NCI-H524 (cell line): Measurements from ENCODE around the gene DLEC1.
"Not testable (repeated sequence)": the region's sequence is repeated elsewhere in the genome, so short reads cannot be mapped to it uniquely, and the experiment has no call there.

ENCODE experiments used
- DNase-seq, 2 experiments: peaks; one replicate each; lab custom pipeline; 2025; lab: John Stamatoyannopoulos, UW

The DLEC1 gene

DNA sequence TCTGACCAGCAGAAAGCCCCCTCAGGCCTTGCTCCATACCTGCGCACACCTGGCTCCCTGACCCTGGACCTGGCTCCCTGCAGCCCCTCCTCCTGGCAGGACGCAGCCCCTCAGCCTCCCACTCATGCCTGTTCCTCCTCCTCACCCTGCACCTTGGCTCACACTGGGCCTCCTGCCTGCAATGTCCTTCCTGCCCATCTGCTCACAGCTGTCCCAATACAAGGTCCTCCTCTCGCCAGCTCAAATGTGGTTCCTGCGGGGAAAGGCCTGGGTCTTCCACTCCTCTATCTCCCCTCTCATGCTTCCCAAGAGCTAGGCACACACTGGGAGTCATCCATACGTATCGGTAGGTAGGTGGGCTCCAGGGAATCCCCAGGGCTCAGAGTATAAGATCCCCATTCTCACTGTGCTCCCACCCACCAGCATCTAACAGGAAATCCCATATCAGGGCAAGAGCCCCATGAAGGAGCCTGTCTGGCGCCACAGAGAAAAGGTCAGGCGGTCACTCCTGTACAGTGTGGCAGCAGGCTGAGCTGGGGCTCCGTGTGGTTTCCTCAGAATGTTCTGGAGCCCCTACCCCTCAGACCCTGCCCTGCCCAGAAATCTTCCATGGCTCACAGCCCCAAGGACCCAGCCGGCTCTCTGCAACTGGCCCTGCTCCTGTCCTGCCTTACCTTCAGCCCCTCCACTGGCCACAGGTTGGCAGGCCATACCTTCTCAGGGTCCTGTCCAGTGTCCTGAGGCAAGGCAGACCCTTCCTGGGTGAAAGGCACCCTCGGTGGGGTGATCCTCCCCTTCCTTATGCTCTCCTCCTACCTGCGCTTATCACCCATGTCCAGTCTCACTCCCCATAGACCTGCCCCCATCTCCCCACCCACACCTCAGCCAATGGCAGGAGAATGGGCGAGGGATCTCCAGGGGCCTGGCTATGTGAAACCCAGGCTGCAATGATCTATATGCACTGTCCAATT lies 20.4 kb upstream of the DLEC1 start:
- DNase-seq, result no peak

GRCh38 chr3:38019658-38020341 lies 19.2 kb upstream of the DLEC1 start:
- DNase-seq, result no peak

- no peak for DNase-seq
These were observed 18.7 kb upstream of the DLEC1 start for GRCh38 chr3:38020342-38020726.

DNA sequence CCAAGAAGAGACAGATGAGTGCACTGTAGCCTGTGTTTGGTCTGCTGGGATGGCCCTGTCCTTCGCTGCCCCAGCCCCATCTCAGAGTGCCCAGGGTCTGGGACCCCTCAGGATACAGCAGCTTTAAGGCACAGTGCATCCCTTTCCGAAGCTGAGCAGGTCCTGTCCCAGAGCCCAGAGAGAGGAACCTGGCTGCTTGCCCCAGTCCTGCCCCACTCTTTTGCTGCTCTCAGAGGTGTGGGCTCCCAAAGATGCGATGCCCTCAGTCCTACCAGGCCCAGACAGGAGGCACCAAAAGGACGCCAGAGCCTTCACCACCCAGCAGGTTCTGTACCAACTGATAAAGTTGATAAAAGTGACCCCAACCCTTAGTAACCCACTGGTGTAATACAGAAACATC lies 17.8 kb upstream of the DLEC1 start:
- DNase-seq, result no peak

DNA sequence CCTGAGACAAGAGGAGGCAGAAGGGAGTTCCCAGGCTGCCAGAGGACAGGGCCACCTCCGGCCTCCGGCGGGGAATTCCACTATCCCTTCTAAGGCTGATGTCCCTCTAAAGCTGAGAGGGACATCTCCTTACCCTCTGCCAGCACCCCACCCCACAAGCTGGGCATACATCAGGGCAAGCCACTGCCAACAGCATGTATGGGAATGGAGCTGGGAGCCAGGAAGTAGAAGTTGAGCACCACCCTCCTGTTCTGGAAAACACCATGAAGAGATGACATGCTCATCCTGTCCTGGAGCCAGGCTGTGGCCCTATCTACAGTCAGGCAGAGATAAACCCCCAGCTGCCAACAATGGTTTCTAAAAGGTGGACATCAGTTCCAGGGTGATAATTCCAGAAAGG lies 16.7 kb upstream of the DLEC1 start:
- DNase-seq, result no peak

- DNase-seq, result no peak
These were observed 15.9 kb upstream of the DLEC1 start for GRCh38 chr3:38022896-38023709.

- DNase-seq, result no peak
These were observed 12.2 kb upstream of the DLEC1 start for GRCh38 chr3:38026856-38027255.

GRCh38 chr3:38027466-38028465 lies 11.2 kb upstream of the DLEC1 start:
- DNase-seq, result no peak

GRCh38 chr3:38028621-38029361 lies 10.2 kb upstream of the DLEC1 start:
- DNase-seq, result no peak

DNA sequence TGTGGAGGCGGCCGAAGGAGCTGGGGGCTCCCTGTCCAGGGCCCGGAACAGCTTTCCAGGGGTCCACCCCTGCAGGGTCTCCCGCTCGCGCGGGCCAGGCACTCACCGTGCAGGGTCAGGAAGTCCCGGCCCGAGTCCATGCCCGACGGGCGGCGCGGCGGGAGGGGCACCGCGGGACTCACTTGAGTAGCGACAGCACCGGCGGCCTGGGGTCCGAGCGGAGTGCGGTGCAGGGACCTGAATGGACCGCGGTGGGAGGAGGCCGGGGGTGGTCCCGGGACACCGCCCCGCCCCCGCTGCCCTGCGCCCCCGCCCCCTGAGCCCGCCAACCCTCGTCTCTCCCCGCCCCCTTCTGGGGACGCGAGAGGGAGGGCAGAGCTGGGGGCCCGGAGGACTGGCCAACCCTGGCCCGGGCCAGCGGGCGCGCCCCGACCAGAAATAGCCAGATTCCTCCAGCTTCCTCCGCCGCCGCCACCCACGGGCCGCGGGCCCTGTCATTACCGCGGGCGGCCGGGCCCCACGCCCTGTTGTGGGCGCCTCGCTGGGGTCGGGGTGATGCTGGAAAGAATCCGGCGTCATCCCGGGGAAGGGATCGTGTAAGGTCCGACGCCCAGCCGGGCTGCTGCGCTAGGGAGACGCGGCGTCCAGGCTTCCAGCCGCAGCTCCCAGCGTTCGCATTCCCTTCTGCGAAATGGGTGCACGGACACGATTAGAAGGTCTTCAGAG lies 9.4 kb upstream of the DLEC1 start, which contains the start of gene PLCD1:
Gene PLCD1 (minus strand): TSS at position 243 of the 726 bp plus-strand sequence. CDS start 103 bp downstream, at position 140.
- DNase-seq, result no peak

GRCh38 chr3:38030126-38031021 lies 8.6 kb upstream of the DLEC1 start:
- DNase-seq, result no peak

- no peak for DNase-seq
These were observed 7.7 kb upstream of the DLEC1 start for GRCh38 chr3:38031022-38031994.

GRCh38 chr3:38032328-38032865 lies 6.6 kb upstream of the DLEC1 start:
- DNase-seq, result no peak

DNA sequence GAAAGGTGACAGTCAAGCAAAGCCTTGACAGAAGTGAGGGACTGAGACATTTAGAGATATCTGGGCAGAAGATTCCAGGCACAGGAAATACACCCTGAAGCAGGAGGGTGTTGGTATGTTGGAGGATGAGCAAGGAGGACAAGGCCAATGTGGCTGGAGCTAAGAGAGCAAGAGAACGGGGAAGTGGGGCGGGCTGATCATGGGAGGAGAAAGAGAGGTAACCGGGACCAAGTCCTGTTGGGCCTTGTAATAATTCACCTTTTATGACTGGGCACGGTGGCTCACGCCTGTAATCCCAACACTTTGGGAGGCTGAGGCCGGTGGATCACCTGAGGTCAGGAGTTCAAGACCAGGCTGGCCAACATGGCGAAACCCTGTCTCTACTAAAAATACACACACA lies 5.4 kb upstream of the DLEC1 start:
- DNase-seq, result not testable (repeated sequence)

GRCh38 chr3:38034335-38034734 lies 4.7 kb upstream of the DLEC1 start:
- DNase-seq, result not testable (repeated sequence)

DNA sequence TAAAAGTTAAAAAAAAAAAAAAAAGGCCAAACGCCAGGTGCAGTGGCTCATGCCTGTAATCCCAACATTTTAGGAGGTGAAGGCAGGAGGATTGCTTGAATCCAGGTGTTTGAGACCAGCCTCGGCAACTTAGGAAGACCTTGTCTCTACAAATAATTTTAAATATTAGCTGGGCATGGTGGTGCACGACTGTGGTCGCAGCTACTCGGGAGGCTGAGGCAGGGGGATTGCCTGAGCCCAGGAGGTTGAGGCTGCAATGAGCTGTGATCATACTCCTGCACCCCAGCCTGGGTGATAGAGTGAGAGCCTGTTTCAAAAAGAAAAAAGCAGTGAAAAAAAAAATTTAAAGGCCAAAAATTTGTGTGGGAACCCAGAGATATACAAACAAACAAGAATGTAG lies 2.7 kb upstream of the DLEC1 start:
- DNase-seq, result no peak

GRCh38 chr3:38036906-38037305 lies 2.1 kb upstream of the DLEC1 start:
- no peak for DNase-seq
